ENCODE measurements around the gene WDR87. TPM values are rescaled to one million over a fixed set of nuclear protein-coding genes. Genes with fewer than 3 reads are reported as not detected.
"Not testable (repeated sequence)": the region's sequence is repeated elsewhere in the genome, so short reads cannot be mapped to it uniquely, and the experiment has no call there.

Gene WDR87
- polyA plus RNA-seq, 1 experiment = not detected

DNA sequence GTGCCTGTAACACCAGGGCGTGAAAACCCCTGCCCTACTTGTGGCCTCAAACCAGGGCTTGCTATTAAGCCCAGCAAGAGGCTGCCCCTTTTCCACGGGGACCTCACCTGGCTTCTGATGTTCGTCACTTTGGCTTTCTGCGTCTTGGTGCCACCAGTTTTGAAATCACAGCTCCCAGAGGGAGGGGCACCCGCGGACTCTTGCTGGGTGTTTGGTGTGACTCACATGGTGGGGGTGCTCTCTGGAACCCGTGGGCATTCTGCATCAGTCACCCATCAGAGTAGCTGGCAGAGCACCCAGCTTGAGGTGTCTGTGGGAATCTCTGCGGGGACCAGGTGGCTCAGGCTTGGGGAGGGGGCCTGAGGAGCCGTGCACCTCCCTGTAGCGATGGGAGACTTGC lies 19.9 kb upstream of the WDR87 start:
- H3K4me3 ChIP-seq (ENCODE audit: low read depth, low read length) = no peak overlapping the region
- DNase-seq (ENCODE audit: low read depth) = no peak
- CTCF ChIA-PET = interaction anchor here (0.9 kb wide), 1 partner anchor 19 kb away, joined by 3 read pairs; no protein-coding TSS in a partner anchor
- POLR2A ChIA-PET = no interaction called here
- TF ChIP-seq, protein P1, sequence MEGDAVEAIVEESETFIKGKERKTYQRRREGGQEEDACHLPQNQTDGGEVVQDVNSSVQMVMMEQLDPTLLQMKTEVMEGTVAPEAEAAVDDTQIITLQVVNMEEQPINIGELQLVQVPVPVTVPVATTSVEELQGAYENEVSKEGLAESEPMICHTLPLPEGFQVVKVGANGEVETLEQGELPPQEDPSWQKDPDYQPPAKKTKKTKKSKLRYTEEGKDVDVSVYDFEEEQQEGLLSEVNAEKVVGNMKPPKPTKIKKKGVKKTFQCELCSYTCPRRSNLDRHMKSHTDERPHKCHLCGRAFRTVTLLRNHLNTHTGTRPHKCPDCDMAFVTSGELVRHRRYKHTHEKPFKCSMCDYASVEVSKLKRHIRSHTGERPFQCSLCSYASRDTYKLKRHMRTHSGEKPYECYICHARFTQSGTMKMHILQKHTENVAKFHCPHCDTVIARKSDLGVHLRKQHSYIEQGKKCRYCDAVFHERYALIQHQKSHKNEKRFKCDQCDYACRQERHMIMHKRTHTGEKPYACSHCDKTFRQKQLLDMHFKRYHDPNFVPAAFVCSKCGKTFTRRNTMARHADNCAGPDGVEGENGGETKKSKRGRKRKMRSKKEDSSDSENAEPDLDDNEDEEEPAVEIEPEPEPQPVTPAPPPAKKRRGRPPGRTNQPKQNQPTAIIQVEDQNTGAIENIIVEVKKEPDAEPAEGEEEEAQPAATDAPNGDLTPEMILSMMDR (IDR thresholded peaks at IDR 0.05; ENCODE audit: insufficient read depth, low read depth, low read length) = no peak
- H3K27me3 ChIP-seq (ENCODE audit: control insufficient read depth, insufficient read depth, low read length) = no peaks in the 10 kb centered on the region
- H3K36me3 ChIP-seq (ENCODE audit: control insufficient read depth, insufficient read depth, low read length) = no peaks in the 10 kb centered on the region

DNA sequence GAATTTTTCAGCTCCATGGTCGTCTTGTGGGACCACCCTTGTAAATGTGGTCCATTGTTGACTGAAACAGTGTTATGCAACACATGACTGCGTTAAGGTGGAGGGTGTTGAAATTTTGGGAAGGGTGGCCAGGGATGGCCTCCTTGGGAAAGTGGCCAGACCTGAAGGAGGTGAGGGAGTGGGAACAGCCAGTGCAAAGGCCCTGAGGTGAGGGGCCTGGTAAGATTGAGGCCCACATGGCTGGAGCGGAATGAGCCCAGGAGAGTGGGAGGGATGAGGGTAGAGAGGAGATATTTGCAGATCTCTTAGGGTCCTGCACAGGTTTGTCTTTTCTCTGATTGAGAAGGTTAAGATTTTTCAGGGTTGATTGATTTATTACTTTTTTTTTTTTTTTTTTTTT lies 18.8 kb upstream of the WDR87 start:
- Histone ChIP-seq H3K27me3 (ENCODE audit: control insufficient read depth, insufficient read depth, low read length) (no peaks in the 10 kb centered on the region), H3K4me3 (ENCODE audit: low read depth, low read length) (no peak overlapping the region), H3K36me3 (ENCODE audit: control insufficient read depth, insufficient read depth, low read length) (no peaks in the 10 kb centered on the region)
- ChIA-PET CTCF (no interaction called here), POLR2A (no interaction called here)
- DNase-seq (ENCODE audit: low read depth) = no peak
- TF ChIP-seq, protein P1 (IDR thresholded peaks at IDR 0.05; ENCODE audit: insufficient read depth, low read depth, low read length) = no peak

DNA sequence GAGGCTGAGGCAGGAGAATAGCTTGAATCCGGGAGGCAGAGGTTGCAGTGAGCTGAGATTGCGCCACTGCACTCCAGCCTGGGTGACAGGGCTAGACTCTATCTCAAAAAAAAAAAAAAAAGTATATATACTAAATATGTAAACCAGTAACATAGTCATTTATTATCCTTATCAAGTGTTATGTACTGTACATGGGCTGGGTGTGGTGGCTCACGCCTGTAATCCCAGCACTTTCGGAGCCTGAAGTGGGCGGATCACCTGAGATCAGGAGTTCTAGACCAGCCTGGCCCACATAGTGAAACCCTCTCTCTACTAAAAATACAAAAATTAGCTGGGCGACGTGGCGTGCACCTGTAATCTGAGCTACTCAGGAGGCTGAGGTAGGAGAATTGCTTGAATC lies 18.2 kb upstream of the WDR87 start:
- H3K27me3 ChIP-seq (ENCODE audit: control insufficient read depth, insufficient read depth, low read length); H3K4me3 ChIP-seq (ENCODE audit: low read depth, low read length); POLR2A ChIA-PET; DNase-seq (ENCODE audit: low read depth); H3K36me3 ChIP-seq (ENCODE audit: control insufficient read depth, insufficient read depth, low read length): not testable (repeated sequence)
- CTCF ChIA-PET = interaction anchor here (0.6 kb wide), 1 partner anchor 49 kb away, joined by 3 read pairs; no protein-coding TSS in a partner anchor

DNA sequence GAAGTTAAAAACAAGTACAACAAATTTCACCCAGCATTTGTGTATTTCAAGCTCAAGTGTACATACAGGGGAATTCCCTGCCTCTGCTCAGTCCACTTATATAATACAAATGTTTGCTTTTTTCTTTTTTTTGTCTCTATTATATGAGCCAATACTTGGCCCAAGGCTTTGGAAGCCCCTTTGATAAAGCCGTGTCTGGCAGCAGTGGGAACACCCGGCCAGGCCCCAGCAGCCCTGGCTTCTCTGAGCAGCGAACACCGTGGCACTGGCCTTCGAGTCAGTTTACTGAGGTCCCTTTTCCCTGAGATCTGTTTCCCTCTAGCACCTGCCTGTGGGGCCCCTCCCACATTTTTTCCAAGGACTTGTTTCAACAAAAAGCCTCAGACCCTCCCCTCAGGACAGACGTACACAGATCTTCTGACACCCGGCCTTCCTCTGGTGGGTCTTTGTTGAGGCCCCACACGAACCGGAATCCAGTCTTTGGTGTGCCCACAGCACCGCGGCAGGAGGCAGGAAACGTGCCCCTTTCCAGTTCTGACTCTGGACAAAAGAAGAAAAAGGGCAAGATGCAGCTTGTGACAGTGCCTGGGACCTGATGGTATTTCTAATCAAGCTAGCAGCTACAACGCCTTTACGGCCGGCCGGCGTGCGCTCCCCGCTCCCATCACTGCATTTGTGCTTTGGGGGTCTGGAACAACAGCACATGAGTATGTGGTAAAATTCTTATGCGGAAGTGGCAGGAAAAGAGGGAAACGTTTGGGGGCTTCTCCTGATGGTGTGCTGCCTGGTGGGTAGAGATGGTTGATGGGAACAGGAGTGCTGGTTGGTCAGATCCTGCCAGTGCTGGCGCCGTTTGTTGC lies 14.4 kb upstream of the WDR87 start:
- Histone ChIP-seq H3K36me3 (ENCODE audit: control insufficient read depth, insufficient read depth, low read length) (0 out of 2 replicates have a peak, but pooled peaks cover 2% of the 10 kb centered on the region), H3K4me3 (ENCODE audit: low read depth, low read length) (no peak overlapping the region), H3K27me3 (ENCODE audit: control insufficient read depth, insufficient read depth, low read length) (no peaks in the 10 kb centered on the region)
- ChIA-PET CTCF (interaction anchor here (1.3 kb wide), 1 partner anchor 11 kb away, joined by 4 read pairs; no protein-coding TSS in a partner anchor), POLR2A (no interaction called here)
- TF ChIP-seq, protein P1 (IDR thresholded peaks at IDR 0.05; ENCODE audit: insufficient read depth, low read depth, low read length) = no peak
- no peak for DNase-seq (ENCODE audit: low read depth)

DNA sequence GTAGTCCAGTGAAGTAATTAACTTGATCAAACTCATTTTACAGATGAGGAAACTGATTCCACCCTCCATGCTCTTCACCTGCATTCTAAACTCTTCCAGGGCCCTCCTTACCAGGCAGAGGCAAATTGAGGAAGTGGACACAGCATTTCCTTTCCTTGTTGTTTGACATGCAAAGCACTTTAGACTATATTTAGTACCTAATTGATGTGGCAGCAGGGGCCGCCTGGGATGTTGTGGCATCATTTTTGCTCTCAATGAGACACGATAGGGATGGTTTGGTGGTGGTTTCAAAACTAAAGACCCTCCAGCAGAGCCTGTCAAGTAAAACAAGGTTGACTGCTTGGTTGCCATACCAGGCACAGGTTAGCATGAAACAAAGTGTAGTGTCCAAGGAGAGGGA lies 8.5 kb upstream of the WDR87 start:
- POLR2A ChIA-PET = no interaction called here

More for the DNA sequence above, 8.5 kb upstream of the WDR87 start:
- no peaks in the 10 kb centered on the region for H3K27me3 ChIP-seq (ENCODE audit: control insufficient read depth, insufficient read depth, low read length)
- DNase-seq (ENCODE audit: low read depth) = no peak
- TF ChIP-seq, protein P1 (IDR thresholded peaks at IDR 0.05; ENCODE audit: insufficient read depth, low read depth, low read length) = no peak
- H3K36me3 ChIP-seq (ENCODE audit: control insufficient read depth, insufficient read depth, low read length) = 0 out of 2 replicates have a peak, but pooled peaks cover 2% of the 10 kb centered on the region
- CTCF ChIA-PET = no interaction called here
- no peak overlapping the region for H3K4me3 ChIP-seq (ENCODE audit: low read depth, low read length)

All from BJ (cell line).